Spinal cord (tissue), 10 donors: ENCODE results near the gene MED15. TPM values are rescaled to one million over a fixed set of nuclear protein-coding genes. Genes with fewer than 3 reads are reported as not detected.

Experiments used
- DNase-seq, 6 donors: peaks; one replicate each; pipeline versions ENCODE4 v3.0.0 to v3.0.0-alpha.2; 2013 to 2015; ENCODE audit warnings: low spot score in 6 of 6, low read depth in 4 of 6
- H3K27ac ChIP-seq: one replicate; pipeline ENCODE4 v1.5.1; 2013; ENCODE audit warnings: low read depth, low read length, control low read depth
- H3K27me3 ChIP-seq: one replicate; pipeline ENCODE4 v1.6.1; 2013; ENCODE audit warnings: low read length; ENCODE audit not compliant: control insufficient read depth, insufficient read depth
- H3K36me3 ChIP-seq: one replicate; pipeline ENCODE4 v1.6.1; 2013; ENCODE audit warnings: low read length; ENCODE audit not compliant: control insufficient read depth, insufficient read depth
- H3K4me1 ChIP-seq: one replicate; pipeline ENCODE4 v1.6.1; 2013; ENCODE audit warnings: low read length; ENCODE audit not compliant: control insufficient read depth, insufficient read depth
- H3K4me3 ChIP-seq: one replicate; pipeline ENCODE4 v1.5.1; 2013; ENCODE audit warnings: low read depth, low read length, control low read depth
- H3K9me3 ChIP-seq: one replicate; pipeline ENCODE4 v1.6.1; 2013; ENCODE audit warnings: low read length; ENCODE audit not compliant: control insufficient read depth, insufficient read depth
- WGBS: methylation state at CpG from one replicate; pipeline ENCODE4 v1.1.5; 2013; ENCODE audit warnings: missing lambda C conversion rate; ENCODE audit not compliant: insufficient coverage; 5-methylcytosine and 5-hydroxymethylcytosine counted together
- long read RNA-seq, 4 donors: transcript quantifications; one replicate each; lab custom pipeline, GENCODE V29; 2026
- polyA plus RNA-seq, 2 donors: library from polyadenylated mRNA; unstranded; fragments of 120-200 nt; gene quantifications; one replicate each; pipeline ENCODE4 v1.2.1, GENCODE V29; 2013; ENCODE audit not compliant: insufficient read length in 2 of 2
- total RNA-seq, 2 donors: library from RNA; depleted of rRNA in 1 of 2; stranded (reverse); fragments of 120-200 nt in 1 of 2; fragments of >200 nt in 1 of 2; gene quantifications; one replicate each; pipeline versions ENCODE4 v1.2.3 to v1.2.4, GENCODE V29; 2013 to 2014
- donor health status: healthy.

Gene MED15, protein sequence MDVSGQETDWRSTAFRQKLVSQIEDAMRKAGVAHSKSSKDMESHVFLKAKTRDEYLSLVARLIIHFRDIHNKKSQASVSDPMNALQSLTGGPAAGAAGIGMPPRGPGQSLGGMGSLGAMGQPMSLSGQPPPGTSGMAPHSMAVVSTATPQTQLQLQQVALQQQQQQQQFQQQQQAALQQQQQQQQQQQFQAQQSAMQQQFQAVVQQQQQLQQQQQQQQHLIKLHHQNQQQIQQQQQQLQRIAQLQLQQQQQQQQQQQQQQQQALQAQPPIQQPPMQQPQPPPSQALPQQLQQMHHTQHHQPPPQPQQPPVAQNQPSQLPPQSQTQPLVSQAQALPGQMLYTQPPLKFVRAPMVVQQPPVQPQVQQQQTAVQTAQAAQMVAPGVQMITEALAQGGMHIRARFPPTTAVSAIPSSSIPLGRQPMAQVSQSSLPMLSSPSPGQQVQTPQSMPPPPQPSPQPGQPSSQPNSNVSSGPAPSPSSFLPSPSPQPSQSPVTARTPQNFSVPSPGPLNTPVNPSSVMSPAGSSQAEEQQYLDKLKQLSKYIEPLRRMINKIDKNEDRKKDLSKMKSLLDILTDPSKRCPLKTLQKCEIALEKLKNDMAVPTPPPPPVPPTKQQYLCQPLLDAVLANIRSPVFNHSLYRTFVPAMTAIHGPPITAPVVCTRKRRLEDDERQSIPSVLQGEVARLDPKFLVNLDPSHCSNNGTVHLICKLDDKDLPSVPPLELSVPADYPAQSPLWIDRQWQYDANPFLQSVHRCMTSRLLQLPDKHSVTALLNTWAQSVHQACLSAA
- total RNA-seq (10 to 100 TPM; 16.1 to 20.4 TPM), polyA plus RNA-seq (10 to 100 TPM; 52.3 to 67.8 TPM)
- long read RNA-seq, donor 1, partial matches to known transcripts = 28 of 36 reads
- long read RNA-seq, donor 1, other reads (novel, unspliced or antisense) = 0 of 36 reads
- long read RNA-seq, donor 2, partial matches to known transcripts = 16 of 21 reads
- long read RNA-seq, donor 2, other reads (novel, unspliced or antisense) = 0 of 21 reads
- long read RNA-seq, donor 3, transcript MED15-222 (9 exons, 2,733 nt) = major isoform, 5 of 29 reads
- long read RNA-seq, donor 3, partial matches to known transcripts = 23 of 29 reads
- long read RNA-seq, donor 3, other reads (novel, unspliced or antisense) = 0 of 29 reads
- long read RNA-seq, donor 4, partial matches to known transcripts = 8 of 11 reads
- long read RNA-seq, donor 4, other reads (novel, unspliced or antisense) = 0 of 11 reads

DNA sequence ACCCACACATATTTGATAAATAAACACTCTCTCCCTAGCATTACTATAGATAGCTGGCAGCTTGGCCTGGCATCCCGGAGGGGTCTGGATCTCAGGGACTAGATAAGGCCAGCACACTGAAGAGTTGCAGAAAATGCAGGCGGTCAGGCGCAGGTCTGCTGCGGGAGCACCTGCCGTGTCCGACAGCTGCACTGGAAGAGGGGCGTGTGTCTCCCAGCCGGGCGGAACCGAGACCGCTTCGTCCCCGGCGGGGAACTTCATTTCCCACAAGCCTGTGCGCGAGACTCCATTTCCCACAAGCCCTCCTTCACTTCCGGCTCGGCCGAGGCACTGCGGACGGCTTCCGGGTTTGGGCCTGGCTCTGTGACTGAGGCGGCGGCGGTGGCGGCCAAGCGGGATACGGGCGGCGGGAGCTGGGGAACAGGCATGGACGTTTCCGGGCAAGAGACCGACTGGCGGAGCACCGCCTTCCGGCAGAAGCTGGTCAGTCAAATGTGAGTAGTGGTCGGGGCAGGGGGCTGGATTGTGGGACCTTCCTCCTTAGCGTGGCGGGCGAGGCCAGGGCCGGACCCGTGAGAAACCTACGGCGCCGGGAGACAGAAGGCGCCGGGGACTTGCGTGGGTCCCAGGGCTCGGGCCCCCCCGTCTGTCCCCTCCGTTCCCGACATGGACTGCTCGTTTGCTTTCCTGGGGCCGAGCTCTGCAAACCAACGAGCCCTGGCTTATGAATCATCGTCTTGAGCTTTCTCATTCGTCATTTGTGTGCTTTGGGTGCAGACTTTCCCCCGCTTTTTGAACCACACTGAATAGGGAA lies at the start of gene MED15:
TSS of gene MED15 (plus strand) at position 358 of the 814 bp plus-strand sequence. CDS start at position 427, 69 bp downstream.
- WGBS = 1% methylated on average over 58 of the region's 58 CpGs
- peaks cover 25% of the 10 kb centered on the region for H3K4me1 ChIP-seq
- peaks cover 4% of the 10 kb centered on the region for H3K36me3 ChIP-seq

DNA sequence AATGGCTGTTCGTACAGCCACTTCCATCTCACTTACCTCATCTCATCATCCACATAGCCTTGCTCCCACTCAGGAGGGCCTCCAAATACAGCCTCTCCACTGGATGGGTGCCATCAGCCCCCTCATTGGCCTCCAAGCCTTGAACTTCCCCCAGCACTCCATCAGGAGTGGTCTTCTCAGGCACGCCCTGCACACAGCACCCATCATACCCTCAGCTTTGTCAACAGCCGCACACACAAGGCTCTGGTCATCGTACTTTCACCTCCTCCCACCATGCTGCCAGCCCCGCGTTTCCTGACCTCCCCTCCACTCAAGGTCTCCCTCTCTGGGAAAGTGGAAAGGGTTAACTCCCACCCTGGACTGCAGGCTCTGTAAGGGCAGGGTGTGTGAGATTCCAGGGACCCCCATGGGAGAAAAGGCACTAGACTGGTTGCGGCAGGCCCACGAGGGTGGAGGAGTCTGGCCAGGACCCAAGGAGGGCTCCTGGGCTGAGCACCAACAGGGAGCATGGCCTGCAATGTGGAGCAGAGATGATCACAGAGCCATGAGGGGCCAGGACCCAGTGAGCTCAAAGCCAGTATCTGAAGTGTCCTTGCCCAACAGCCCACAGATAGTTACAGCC lies 48.8 kb upstream of the MED15 start:
- 49% methylated on average over 3 of the region's 8 CpGs for WGBS
- Histone ChIP-seq H3K27ac (no peak overlapping the region), H3K27me3 (no peaks in the 10 kb centered on the region), H3K9me3 (no peaks in the 10 kb centered on the region), H3K4me3 (no peak overlapping the region), H3K36me3 (peaks cover 35% of the 10 kb centered on the region), H3K4me1 (peaks cover 10% of the 10 kb centered on the region)
- DNase-seq = no peak

More for the DNA sequence above, at the start of gene MED15:
- Histone ChIP-seq H3K27ac (peak within 1 kb of the TSS; percentile 92), H3K4me3 (peak within 1 kb of the TSS; percentile 55), H3K9me3 (no peaks in the 10 kb centered on the region), H3K27me3 (no peaks in the 10 kb centered on the region)
- peak; percentile 72 to 97 (median 78) for DNase-seq

DNA sequence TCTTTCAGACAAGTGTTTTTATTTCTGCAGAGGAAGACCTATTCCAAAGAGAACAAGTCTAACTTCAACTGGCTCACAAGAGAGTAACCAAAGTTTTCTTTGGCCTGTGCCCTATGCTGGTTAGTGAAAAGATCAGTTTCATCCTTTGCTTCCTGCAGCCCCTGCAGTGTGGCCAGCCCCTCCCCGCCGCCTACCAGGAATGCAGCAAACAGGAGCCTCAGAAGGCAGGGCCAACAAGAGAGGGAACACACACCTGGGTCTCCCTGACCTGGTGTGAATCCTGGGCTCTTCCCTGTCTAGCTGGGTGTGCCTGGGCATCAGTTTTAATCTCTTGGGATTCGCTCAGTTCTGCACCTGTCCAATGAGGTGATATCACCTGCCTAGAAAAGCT lies 48.3 kb upstream of the MED15 start:
- H3K27ac ChIP-seq = no peak overlapping the region
- WGBS = 87% methylated on average over 3 of the region's 3 CpGs
- H3K4me1 ChIP-seq = peaks cover 15% of the 10 kb centered on the region
- H3K36me3 ChIP-seq = peaks cover 39% of the 10 kb centered on the region
- H3K4me3 ChIP-seq = no peak overlapping the region
- H3K9me3 ChIP-seq = no peaks in the 10 kb centered on the region
- DNase-seq = peak in 1 of 6 donors; percentile 45
- H3K27me3 ChIP-seq = no peaks in the 10 kb centered on the region

DNA sequence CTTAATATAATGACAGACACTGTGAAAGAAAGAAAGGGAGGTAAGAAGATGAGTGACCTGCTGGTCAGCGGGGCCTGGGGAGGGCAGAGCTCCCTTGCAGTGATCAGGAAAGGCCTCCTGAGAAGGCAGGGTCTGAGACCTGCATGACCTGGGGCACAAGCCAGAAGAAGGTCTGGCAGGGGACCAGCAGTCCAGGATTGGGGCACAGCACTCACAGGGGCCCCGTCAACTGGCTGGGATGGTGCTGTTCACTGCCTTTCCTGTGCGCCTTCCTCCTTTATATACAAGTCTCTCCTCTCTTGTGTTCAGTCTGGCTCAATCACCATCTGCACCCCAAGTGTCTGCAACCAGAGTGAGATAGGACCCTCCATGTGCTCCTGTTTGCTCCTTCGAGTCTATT lies 47.5 kb upstream of the MED15 start:
- Histone ChIP-seq H3K4me1 (peaks cover 16% of the 10 kb centered on the region), H3K4me3 (no peak overlapping the region), H3K27ac (no peak overlapping the region), H3K27me3 (no peaks in the 10 kb centered on the region), H3K36me3 (peaks cover 46% of the 10 kb centered on the region), H3K9me3 (no peaks in the 10 kb centered on the region)
- WGBS = 76% methylated on average over 4 of the region's 4 CpGs
- no peak for DNase-seq

DNA sequence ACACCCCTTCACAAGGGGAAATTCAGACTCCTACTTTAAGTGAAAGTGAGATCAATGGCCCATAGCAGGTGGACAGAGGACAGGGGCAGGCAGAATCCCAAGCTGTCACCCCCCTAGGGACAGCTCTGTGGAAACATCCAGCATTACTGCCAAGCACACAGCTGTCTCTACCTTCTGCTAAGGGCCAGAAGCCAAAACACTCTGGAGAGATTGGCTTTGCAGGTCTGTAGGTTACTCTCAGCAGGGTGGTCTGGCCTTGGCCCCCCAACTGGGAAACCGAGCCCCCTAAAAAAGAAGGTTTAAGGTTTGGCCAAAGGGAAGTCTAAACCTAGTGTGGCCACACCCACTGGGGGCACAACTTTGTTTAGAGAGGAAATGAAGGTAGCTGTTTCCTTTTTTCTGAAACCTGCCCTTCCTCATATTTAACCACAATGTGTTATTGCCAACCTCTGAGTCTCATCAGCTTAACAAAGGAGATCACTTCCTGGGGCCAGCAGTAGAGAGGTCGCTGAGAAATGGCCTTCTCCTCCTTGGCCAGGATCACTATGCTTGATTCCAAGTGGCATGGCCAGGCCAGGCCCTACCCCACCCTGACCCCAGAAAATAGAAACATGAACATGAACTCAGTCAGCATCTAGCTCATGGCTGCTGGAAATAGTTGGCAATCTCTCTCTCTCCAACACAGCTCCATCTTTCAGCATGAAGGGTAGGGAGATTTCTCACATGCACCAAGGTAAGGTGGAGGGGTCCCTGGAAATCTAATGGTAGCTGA lies 43.9 kb upstream of the MED15 start:
- Histone ChIP-seq H3K4me1 (peaks cover 9% of the 10 kb centered on the region), H3K27me3 (no peaks in the 10 kb centered on the region), H3K36me3 (peaks cover 51% of the 10 kb centered on the region), H3K27ac (no peak overlapping the region), H3K9me3 (no peaks in the 10 kb centered on the region), H3K4me3 (no peak overlapping the region)
- no peak for DNase-seq
- WGBS = 67% methylated on average over 1 of the region's 2 CpGs

DNA sequence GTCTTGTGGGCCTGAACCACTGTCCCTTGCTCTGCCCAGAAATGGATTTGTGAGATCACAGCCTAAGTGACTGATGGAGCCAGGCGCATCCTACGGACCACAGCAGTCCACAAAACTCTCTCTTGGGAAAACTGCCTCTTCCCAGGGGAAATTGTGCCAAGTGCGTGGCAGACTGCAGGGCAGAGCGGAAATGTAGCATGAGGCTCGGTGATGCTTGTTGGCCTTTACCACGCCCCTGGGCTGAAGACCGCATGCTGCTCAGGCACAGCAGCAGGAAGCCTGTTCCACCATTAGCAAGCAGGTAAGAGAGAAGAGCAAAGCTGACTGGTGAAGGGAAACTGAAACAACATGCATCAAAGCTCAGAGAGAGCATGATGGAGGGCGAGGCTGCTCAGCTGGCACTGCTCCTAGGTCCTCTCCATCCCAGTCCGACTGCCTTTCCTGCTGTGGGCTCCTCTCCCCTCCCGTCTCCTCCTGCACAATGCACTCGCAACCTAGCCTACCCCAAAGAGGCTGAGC lies 43.3 kb upstream of the MED15 start:
- H3K27me3 ChIP-seq = no peaks in the 10 kb centered on the region
- peaks cover 51% of the 10 kb centered on the region for H3K36me3 ChIP-seq
- DNase-seq = no peak
- peaks cover 6% of the 10 kb centered on the region for H3K4me1 ChIP-seq
- no peaks in the 10 kb centered on the region for H3K9me3 ChIP-seq
- no peak overlapping the region for H3K4me3 ChIP-seq
- no peak overlapping the region for H3K27ac ChIP-seq
- WGBS = 88% methylated on average over 9 of the region's 11 CpGs

DNA sequence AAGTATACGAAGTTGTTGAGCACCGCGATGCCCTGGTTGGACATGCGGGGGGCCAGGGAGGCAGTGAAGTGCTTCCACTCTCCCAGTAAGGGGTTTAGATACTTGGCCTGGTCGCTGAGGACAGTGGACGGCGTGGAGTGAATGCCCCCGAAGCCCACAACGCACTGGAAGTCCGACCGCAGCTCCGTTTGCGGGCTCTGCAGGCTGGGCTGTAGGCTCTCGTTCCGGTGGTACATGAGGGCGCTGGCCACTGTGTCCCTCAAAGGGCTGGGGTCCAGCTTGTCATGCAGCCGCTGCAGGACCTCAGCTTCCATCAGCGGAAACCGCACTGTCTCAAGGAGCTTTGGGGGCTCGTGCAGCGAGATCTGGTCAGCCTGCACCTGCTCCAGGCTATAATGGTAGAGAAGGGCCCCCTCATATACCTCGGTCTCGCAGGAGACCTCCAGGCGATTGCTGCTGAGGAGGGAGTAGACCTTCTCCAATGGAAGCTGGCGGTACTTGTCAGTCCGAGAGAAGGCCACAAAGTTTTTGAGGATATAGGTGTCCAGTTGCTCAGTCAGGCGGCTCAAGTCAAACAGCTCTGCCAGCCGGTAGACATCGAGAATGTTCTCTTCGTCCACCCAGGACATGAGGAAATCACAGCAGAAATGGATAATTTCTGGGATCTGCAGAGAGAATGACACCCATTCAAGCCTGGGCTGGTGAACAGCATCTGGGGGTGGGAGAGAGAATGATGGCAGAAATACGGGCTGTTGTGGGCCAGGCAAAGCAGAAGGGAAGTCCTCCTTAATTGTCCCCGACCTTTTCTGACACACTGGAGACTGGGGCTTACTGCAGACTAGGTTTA lies 42.3 kb upstream of the MED15 start:
- peaks cover 49% of the 10 kb centered on the region for H3K36me3 ChIP-seq
- H3K27me3 ChIP-seq = no peaks in the 10 kb centered on the region
- no peak for DNase-seq
- no peaks in the 10 kb centered on the region for H3K9me3 ChIP-seq
- 95% methylated on average over 31 of the region's 32 CpGs for WGBS
- H3K4me3 ChIP-seq = no peak overlapping the region
- no peak overlapping the region for H3K27ac ChIP-seq
- peaks cover 6% of the 10 kb centered on the region for H3K4me1 ChIP-seq
